HG02840 (cell line): ENCODE measurements around the gene CIAPIN1.

ENCODE experiments used
- ATAC-seq: cut with Tn5 transposase; IDR thresholded peaks from one replicate; pipeline ENCODE4 v1.9.1; 2021; ENCODE audit warnings: mild to moderate bottlenecking, moderate library complexity, moderate number of reproducible peaks; ENCODE audit not compliant: unreplicated experiment, low FRiP score

Gene CIAPIN1

GRCh38 chr16:57477531-57478202, 30.5 kb upstream of the CIAPIN1 start:
- no peak for ATAC-seq

GRCh38 chr16:57476546-57477410, 29.6 kb upstream of the CIAPIN1 start:
- no peak for ATAC-seq

GRCh38 chr16:57475711-57476339, 28.6 kb upstream of the CIAPIN1 start:
- peak; percentile 61 for ATAC-seq

- ATAC-seq: no peak
Measured at GRCh38 chr16:57474671-57475661, 27.8 kb upstream of the CIAPIN1 start.

- no peak for ATAC-seq
Measured at GRCh38 chr16:57473906-57474305, 26.7 kb upstream of the CIAPIN1 start.

GRCh38 chr16:57473176-57473840, 26.1 kb upstream of the CIAPIN1 start:
- no peak for ATAC-seq

GRCh38 chr16:57472665-57473060, 25.5 kb upstream of the CIAPIN1 start:
- ATAC-seq: no peak

GRCh38 chr16:57471852-57472664, 24.9 kb upstream of the CIAPIN1 start:
- no peak for ATAC-seq

- ATAC-seq: no peak
Measured at GRCh38 chr16:57471209-57471608, 24.0 kb upstream of the CIAPIN1 start.

GRCh38 chr16:57470711-57471110, 23.5 kb upstream of the CIAPIN1 start:
- ATAC-seq: no peak

GRCh38 chr16:57469917-57470470, 22.8 kb upstream of the CIAPIN1 start:
- ATAC-seq: no peak

- no peak for ATAC-seq
Measured at GRCh38 chr16:57469046-57469445, 21.9 kb upstream of the CIAPIN1 start.

- no peak for ATAC-seq
Measured at GRCh38 chr16:57468346-57468745, 21.2 kb upstream of the CIAPIN1 start.

GRCh38 chr16:57464523-57464922, 17.3 kb upstream of the CIAPIN1 start:
- no peak for ATAC-seq

- no peak for ATAC-seq
Measured at GRCh38 chr16:57462978-57463362, 15.8 kb upstream of the CIAPIN1 start.

- ATAC-seq: peak; percentile 87
Measured at GRCh38 chr16:57462209-57462977, 15.2 kb upstream of the CIAPIN1 start, which contains the start of gene POLR2C. TSS of gene POLR2C (plus strand) at chr16:57462679. CDS start at chr16:57462725, 46 bp downstream.

- no peak for ATAC-seq
Measured at GRCh38 chr16:57452021-57452420, 4.8 kb upstream of the CIAPIN1 start.
